Stimulated activated CD8-positive, alpha-beta memory T cell treated with anti-CD3 and anti-CD28 coated beads, Interleukin-12 subunit alpha, Interleukin-12 subunit beta, amount 100 ng/mL, for 1 hour (primary cell): ENCODE results near the gene RETREG1.
"Not testable (repeated sequence)": the region's sequence is repeated elsewhere in the genome, so short reads cannot be mapped to it uniquely, and the experiment has no call there.

ENCODE experiments used
- DNase-seq: peaks from one replicate; pipeline ENCODE4 v3.0.0-alpha.2; 2020; ENCODE audit warnings: low read depth

Gene RETREG1, protein sequence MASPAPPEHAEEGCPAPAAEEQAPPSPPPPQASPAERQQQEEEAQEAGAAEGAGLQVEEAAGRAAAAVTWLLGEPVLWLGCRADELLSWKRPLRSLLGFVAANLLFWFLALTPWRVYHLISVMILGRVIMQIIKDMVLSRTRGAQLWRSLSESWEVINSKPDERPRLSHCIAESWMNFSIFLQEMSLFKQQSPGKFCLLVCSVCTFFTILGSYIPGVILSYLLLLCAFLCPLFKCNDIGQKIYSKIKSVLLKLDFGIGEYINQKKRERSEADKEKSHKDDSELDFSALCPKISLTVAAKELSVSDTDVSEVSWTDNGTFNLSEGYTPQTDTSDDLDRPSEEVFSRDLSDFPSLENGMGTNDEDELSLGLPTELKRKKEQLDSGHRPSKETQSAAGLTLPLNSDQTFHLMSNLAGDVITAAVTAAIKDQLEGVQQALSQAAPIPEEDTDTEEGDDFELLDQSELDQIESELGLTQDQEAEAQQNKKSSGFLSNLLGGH

DNA sequence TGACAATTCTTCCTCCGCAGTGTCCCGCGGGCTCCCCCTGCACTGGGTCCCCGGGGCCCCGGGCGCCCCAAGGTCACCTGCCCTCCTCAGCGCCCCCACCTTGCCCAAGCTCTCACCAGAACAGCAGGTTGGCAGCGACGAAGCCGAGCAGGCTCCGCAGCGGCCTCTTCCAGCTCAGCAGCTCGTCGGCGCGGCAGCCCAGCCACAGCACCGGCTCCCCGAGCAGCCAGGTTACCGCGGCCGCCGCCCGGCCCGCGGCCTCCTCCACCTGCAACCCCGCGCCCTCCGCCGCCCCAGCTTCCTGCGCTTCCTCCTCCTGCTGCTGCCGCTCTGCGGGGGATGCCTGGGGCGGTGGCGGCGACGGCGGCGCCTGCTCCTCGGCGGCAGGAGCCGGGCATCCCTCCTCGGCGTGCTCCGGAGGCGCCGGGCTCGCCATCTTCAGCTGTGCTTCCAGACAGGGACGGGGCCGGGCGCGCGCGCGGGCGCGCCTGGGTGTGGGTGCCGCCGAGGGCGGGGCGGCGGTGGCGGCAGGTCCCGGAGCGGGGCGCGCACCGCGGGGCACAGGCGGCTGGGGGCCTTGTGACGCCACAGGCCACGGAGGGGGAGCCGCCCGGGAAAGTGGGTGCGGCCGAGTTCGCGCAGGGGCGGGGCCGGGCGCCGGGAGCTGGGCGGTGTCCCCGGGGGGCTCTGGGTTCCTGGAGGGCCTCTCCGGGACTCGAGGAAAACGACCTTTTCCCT is at the start of gene RETREG1:
TSS of gene RETREG1 (minus strand) at position 462 of the 738 bp plus-strand sequence. CDS start at position 436, 26 bp downstream.
- DNase-seq: peak; percentile 69

DNA sequence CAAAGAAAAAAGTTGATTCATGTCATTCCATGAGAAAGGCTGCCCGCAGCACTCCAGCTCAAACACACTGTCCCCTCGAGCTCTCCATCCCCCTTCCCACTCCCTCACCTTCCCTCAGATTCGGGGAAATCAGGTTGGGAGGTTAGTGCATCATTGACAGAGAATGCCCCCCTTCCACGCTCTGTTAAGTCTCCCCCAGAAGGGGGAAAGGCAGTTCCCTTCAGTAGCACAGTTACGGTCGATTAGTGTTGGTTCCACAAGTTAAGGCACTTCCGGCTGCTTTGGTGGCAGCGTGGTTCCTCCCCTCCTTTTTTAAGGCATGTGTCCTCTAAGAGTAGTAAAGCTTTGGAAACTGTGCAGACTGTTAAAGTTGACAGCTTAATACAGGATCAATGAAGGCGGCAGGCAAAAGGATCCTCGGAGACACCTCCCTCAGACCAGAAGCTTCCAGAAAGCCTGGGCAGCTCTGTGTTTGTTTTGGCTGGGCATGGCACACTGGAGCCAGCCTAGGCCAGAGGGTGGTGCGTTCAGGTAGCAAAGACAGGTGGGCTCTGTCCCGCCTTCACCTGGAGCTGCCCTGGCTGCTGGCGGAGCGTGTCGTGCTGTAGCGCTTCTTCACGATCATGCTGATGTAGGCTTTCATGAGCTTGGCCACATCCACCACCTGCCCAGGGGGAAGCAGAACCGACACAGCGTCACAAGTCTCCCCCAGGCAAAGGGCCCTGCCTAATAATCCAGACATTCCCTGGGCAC is 49.5 kb upstream of the RETREG1 start:
- no peak for DNase-seq

- DNase-seq: no peak
Measured at GRCh38 chr5:16665601-16666000, 48.8 kb upstream of the RETREG1 start.

DNA sequence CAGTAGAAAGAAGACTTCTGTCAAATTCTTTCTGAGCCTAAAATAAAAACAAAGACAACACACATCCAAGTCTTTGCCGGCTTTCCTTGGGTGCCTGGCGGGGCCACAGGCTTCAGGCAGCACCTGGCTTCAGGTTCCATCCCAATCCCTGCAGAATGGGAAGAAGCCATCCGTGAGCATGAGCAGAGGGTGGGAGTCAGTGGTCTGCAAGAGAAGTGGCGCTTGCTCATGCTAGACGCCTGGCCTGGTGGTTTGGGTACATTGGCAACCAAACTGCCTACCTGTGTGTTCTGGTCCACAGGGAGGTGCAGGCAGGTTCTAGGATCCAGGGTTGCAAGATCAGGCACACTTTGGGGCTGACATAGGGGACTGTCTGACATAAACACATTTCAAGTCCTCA is 47.6 kb upstream of the RETREG1 start:
- DNase-seq: no peak

DNA sequence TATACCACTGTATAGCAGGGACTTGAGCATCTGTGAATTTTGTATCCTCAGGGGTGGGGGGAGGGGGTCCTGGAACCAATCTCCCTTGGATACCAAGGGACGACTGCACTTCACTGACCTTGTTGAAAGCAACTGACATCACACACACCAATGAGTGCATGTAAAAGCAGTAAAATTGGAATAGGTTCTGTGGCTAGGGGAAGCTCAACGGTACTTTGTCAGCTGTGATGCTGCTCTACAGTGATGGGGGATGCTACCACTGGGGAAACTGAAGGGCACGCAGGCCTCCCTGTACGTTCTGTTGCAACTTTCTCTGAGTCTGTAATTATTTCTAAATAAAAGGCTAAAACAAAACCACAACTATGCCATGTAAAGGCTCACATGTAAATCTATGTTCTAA is 47.0 kb upstream of the RETREG1 start:
- no peak for DNase-seq

DNA sequence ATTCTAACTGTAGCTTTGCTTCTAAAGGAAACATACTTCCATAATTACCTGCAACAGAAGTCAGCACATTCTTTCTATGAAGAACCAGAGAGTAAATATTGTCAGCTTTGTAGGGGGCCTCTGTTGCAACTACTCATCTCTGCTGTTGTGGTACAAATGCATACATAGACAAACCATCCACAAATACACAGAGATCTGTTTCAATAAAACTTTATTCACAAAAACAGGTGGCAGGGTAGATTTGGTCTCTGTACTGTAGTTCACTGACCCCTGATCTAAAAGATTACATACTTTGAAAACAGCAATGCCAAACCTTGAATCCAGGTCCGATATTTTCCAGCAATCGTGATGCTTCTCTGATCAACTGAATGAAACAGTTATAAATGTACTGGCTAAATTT is 44.9 kb upstream of the RETREG1 start:
- no peak for DNase-seq

- no peak for DNase-seq
Measured at GRCh38 chr5:16660982-16661381, 44.2 kb upstream of the RETREG1 start.

- no peak for DNase-seq
Measured at GRCh38 chr5:16659536-16659935, 42.7 kb upstream of the RETREG1 start.

DNA sequence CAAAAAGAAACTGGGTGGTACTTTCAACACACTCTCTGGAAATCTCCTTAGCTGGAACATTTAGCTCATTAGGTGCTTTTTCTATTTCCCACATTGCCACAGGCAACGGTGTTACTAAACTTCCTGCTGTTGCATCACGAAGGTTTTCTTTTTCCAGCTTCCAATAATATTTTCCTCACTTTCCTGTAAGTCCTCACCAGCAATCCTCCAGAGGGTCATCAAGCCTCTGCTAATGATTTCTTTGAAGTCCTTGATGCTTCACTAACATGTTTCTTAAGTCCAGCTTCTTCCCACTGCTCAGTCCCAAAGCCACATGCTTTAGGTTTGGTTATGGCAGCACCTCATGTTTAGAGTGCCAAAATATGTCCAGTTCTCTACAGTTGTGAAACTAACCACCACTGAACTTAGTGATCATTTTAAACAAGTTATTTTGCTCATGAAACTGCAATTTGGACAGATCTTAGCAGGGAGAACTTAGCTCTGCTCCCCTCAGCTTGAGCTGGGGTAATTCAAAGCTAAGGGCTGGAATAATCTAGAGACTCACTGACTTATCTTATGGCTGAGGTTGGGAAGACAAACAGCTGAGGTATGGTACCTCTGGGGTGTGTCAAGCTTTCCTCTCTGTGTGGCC is 39.9 kb upstream of the RETREG1 start:
- DNase-seq: no peak

- DNase-seq: no peak
Measured at GRCh38 chr5:16654647-16655334, 38.0 kb upstream of the RETREG1 start.

DNA sequence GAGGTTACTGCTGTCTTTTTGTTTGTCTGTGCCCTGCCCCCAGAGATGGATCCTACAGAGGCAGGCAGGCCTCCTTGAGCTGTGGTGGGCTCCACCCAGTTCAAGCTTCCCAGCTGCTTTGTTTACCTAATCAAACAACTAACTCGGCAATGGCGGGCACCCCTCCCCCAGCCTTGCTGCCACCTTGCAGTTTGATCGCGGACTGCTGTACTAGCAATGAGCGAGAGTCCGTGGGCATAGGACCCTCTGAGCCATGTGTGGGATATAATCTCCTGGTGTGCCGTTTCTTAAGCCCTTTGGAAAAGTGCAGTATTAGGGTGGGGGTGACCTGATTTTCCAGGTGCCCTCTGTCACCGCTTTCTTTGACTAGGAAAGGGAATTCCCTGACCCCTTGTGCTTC is 31.9 kb upstream of the RETREG1 start:
- not testable (repeated sequence) for DNase-seq

DNA sequence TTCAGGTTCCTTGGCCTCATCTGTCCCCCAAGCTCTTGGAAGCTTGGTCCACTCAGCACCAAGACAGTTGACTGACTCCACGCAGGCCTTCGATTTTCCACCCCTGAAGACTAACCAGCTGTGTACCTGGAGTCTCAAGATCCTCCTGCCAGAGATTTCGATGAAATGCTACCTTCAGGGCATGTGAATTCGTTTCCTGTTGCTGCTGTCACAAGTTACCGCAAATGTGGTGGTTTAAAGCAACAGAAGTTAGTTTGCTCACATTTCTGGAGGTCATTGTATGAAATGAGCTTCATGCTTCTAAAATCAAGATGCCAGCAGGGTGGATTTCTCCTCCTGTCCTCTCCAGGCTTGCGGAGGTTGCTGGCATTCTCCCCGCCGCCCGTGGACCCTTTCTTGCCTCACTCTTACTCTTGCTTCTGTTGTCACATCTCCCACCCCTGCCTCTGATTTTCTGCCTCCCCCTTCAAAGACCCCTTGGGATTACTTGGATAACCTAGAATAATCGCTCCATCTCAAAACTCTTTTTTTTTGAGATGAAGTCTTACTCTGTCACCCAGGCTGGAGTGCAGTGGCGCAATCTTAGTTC is 27.6 kb upstream of the RETREG1 start:
- DNase-seq: no peak

- DNase-seq: no peak
Measured at GRCh38 chr5:16642867-16643266, 26.1 kb upstream of the RETREG1 start.

DNA sequence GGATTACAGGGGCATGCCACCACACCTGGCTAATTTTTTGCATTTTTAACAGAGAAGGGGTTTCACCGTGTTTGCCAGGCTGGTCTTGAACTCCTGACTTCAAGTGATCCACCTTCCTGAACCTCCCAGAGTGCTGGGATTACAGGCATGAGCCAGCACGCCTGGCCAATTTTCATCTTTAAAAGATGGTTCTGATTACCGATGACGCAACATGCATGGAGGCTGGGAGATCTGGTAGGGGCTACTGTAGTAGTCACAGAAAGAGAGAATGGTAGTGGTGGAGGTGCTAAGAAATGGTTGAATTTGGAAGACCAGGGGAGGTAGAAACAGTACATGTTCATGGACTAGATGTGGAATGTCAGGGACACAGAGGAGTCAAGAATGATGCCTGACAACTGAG is 22.4 kb upstream of the RETREG1 start:
- no peak for DNase-seq

- DNase-seq: no peak
Measured at GRCh38 chr5:16628376-16628775, 11.6 kb upstream of the RETREG1 start.

DNA sequence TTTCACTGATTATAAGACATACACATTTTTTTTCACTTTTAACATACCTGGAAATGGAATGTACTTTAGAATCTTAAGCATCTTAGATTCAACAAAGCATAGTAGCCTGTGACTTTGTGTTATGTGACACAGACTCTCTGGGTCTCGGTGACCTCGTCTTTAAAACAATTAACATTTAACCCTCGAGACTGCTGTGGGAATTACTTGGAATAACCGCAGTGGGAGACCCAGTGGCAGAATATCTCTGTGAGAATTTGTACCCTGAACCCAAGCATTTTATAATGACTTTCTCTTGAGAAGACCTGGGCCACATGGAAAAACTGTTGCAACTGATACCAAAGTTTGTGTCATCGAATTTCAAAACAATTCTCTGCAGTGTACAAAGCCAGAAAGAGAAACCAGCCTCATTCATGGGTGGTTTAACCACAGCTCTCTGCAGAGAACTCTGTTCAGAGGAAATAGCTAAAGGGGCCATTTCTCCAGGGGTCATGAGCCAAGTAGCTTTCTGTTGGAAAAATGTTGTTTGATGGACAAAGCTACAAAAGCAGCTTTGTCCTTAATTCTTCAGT is 10.0 kb upstream of the RETREG1 start:
- no peak for DNase-seq

GRCh38 chr5:16625096-16625495 is 8.3 kb upstream of the RETREG1 start:
- DNase-seq: no peak

DNA sequence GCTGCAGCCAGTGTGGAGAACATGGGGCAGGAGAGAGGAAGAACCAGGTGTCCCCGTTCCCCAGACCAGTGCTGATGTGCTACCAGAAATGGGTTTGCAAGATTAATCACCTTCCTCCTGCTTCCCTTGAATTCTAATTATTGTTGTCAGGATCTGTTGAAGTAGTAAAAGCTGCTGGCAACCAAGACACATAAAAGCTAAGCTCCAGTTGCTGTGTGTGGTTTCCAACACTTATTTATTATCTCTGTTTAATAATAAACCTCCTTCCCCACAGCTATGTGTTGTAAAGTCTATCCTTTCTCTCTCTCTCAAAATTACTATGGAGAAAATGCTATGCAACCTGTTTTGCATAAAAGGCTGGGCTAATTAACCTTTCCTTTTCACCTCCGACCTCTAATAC is 2.3 kb upstream of the RETREG1 start:
- DNase-seq: no peak

- no peak for DNase-seq
Measured at GRCh38 chr5:16618138-16618897, 1.5 kb upstream of the RETREG1 start.
